GM18909 (cell line): ENCODE results near the gene HDDC3.

Experiments used
- ATAC-seq: cut with Tn5 transposase; IDR thresholded peaks from one replicate; pipeline ENCODE4 v1.9.1; 2021; ENCODE audit warnings: mild to moderate bottlenecking; ENCODE audit not compliant: unreplicated experiment, poor library complexity

The HDDC3 gene

GRCh38 chr15:90931828-90932659 is at the start of gene HDDC3:
HDDC3 (minus strand) TSS chr15:90932549; CDS start chr15:90932540, 9 bp downstream.
- ATAC-seq, result peak; percentile 51

- peak; percentile 35 for ATAC-seq
Measured at GRCh38 chr15:90982135-90982534, 49.8 kb upstream of the HDDC3 start.

GRCh38 chr15:90981681-90982080 is 49.3 kb upstream of the HDDC3 start:
- peak; percentile 81 for ATAC-seq

- no peak for ATAC-seq
Measured at GRCh38 chr15:90979582-90979981, 47.2 kb upstream of the HDDC3 start.

- no peak for ATAC-seq
Measured at GRCh38 chr15:90974216-90974615, 41.9 kb upstream of the HDDC3 start.

GRCh38 chr15:90972133-90972532 is 39.8 kb upstream of the HDDC3 start:
- ATAC-seq, result no peak

- ATAC-seq, result no peak
Measured at GRCh38 chr15:90970274-90970673, 37.9 kb upstream of the HDDC3 start.

- ATAC-seq, result no peak
Measured at GRCh38 chr15:90968434-90968833, 36.1 kb upstream of the HDDC3 start.

- ATAC-seq, result no peak
Measured at GRCh38 chr15:90967206-90967605, 34.9 kb upstream of the HDDC3 start.

- no peak for ATAC-seq
Measured at GRCh38 chr15:90966262-90966661, 33.9 kb upstream of the HDDC3 start.

GRCh38 chr15:90962021-90962420 is 29.7 kb upstream of the HDDC3 start:
- no peak for ATAC-seq

GRCh38 chr15:90960298-90961091 is 28.1 kb upstream of the HDDC3 start:
- ATAC-seq, result no peak

GRCh38 chr15:90959894-90960293 is 27.5 kb upstream of the HDDC3 start:
- ATAC-seq, result no peak

GRCh38 chr15:90959028-90959595 is 26.8 kb upstream of the HDDC3 start:
- ATAC-seq, result no peak

GRCh38 chr15:90957791-90958190 is 25.4 kb upstream of the HDDC3 start:
- no peak for ATAC-seq

GRCh38 chr15:90957031-90957790 is 24.9 kb upstream of the HDDC3 start:
- ATAC-seq, result no peak

- no peak for ATAC-seq
Measured at GRCh38 chr15:90956274-90957030, 24.1 kb upstream of the HDDC3 start.

GRCh38 chr15:90955624-90956273 is 23.4 kb upstream of the HDDC3 start:
- ATAC-seq, result no peak
